HepG2 (cell line): ENCODE data around the gene HOXC9. TPM values are rescaled to one million over a fixed set of nuclear protein-coding genes. Genes with fewer than 3 reads are reported as not detected.
A peak's percentile ranks its signal among the peaks of the same experiment; 100 is the strongest.

ENCODE experiments used
- ATAC-seq: fragments of 200-7000 bp; cut with Tn5 transposase; 3 replicates; pipeline ENCODE4 v1.9.1; 2020; ENCODE audit warnings: mild to moderate bottlenecking, moderate library complexity
- BruUV-seq: library from RNA; stranded (reverse); fragments of 400-500 nt; replicated peaks from 2 replicates; lab custom pipeline; 2021; lab: Mats Ljungman, UMichigan
- CTCF ChIA-PET: fragments of 300-600 bp; formaldehyde crosslinking; extraction: SDS; loops from one replicate; lab custom pipeline; 2021; ENCODE audit warnings: low total read pairs, inconsistent platforms, low intra/inter-chr PET ratio; lab: Yijun Ruan, JAX
- POLR2A ChIA-PET: fragments of 350-600 bp; sonication (Branson Sonifier 250); formaldehyde crosslinking; loops from one replicate; lab custom pipeline; 2020; ENCODE audit warnings: antibody characterized with exemption, inconsistent platforms; lab: Yijun Ruan, JAX
- DNase-seq: peaks from one replicate; pipeline ENCODE4 v3.0.0-alpha.2; 2015; ENCODE audit warnings: low spot score
- FAIRE-seq: peaks from 3 replicates; lab custom pipeline; 2011; peaks lifted over from hg19 to GRCh38; lab: Jason Lieb, UNC
- H2AFZ ChIP-seq: one replicate; pipeline ENCODE4 v1.6.1; 2011; ENCODE audit warnings: low read length, inconsistent platforms
- H3K27ac ChIP-seq: fragments of 300-600 bp; 3 replicates; pipeline ENCODE4 v1.8.0; 2011; ENCODE audit warnings: mixed run types, mild to moderate bottlenecking, mixed read lengths, low read length, inconsistent platforms; ENCODE audit not compliant: insufficient read depth; ENCODE audit errors: extremely low read length
- H3K27me3 ChIP-seq, 2 experiments: fragments of 200-600 bp in 1 of 2; 2 replicates in 1 of 2; 3 replicates in 1 of 2; pipeline versions ENCODE4 v1.6.0 to v1.8.0; 2011; ENCODE audit warnings: low read length in 2 of 2, mild to moderate bottlenecking in 2 of 2, moderate library complexity in 2 of 2, inconsistent platforms in 1 of 2; ENCODE audit not compliant: insufficient read depth in 2 of 2, control insufficient read depth in 1 of 2
- H3K36me3 ChIP-seq, 2 experiments: fragments of 200-600 bp in 1 of 2; replicated peaks in 1 of 2; 2 replicates in 1 of 2; 3 replicates in 1 of 2; pipeline versions ENCODE4 v1.5.1 to v1.8.0; 2011; ENCODE audit warnings: low read length in 2 of 2, inconsistent platforms in 1 of 2; ENCODE audit not compliant: insufficient read depth in 2 of 2, control insufficient read depth in 1 of 2
- H3K4me1 ChIP-seq: 2 replicates; pipeline ENCODE4 v1.5.1; 2012; ENCODE audit warnings: low read length, inconsistent platforms; ENCODE audit not compliant: insufficient read depth
- H3K4me2 ChIP-seq: 2 replicates; pipeline ENCODE4 v1.6.0; 2011; ENCODE audit warnings: low read depth, low read length, inconsistent platforms
- H3K4me3 ChIP-seq, 3 experiments: fragments of 200-600 bp in 1 of 3; sonication (generic), shearing (Covaris generic) in 1 of 3; replicated peaks in 1 of 3; 2 replicates each; pipeline ENCODE4 v1.5.1; 2011 to 2016; ENCODE audit warnings: low read length in 3 of 3, inconsistent platforms in 2 of 3, low read depth in 2 of 3, mild to moderate bottlenecking in 2 of 3, control low read depth in 1 of 3, mixed read lengths in 1 of 3; ENCODE audit not compliant: insufficient read depth in 1 of 3
- H3K79me2 ChIP-seq: one replicate; pipeline ENCODE4 v1.6.1; 2011; ENCODE audit warnings: low read length, inconsistent platforms; ENCODE audit not compliant: insufficient read depth
- H3K9ac ChIP-seq: 2 replicates; pipeline ENCODE4 v1.6.0; 2011; ENCODE audit warnings: mild to moderate bottlenecking, low read depth, low read length, inconsistent platforms; ENCODE audit not compliant: insufficient read depth
- H3K9me3 ChIP-seq: 2 replicates; pipeline ENCODE4 v1.5.1; 2012; ENCODE audit warnings: mild to moderate bottlenecking, low read length
- H4K20me1 ChIP-seq: 2 replicates; pipeline ENCODE4 v1.6.0; 2011; ENCODE audit warnings: inconsistent platforms, mild to moderate bottlenecking, low read length, moderate library complexity; ENCODE audit not compliant: insufficient read depth
- ATM ChIP-seq: fragments of 450-650 bp; IDR thresholded peaks from 2 replicates; pipeline ENCODE4 v1.7.1; 2017; ENCODE audit warnings: mild to moderate bottlenecking, borderline replicate concordance
- CEBPB ChIP-seq: IDR thresholded peaks from 2 replicates; pipeline ENCODE4 v1.6.1; 2011; ENCODE audit warnings: low read depth, low read length, improper control_type of control experiment, borderline replicate concordance
- MTF2 ChIP-seq: sonication (generic); formaldehyde crosslinking; IDR thresholded peaks from 2 replicates; pipeline ENCODE4 v1.5.0; 2020; ENCODE audit warnings: missing genetic modification reagents, borderline replicate concordance
- PHF5A ChIP-seq: IDR thresholded peaks from one replicate; pipeline ENCODE4 v1.6.1; 2018; ENCODE audit warnings: low read depth, missing genetic modification reagents; ENCODE audit not compliant: unreplicated experiment
- RBM22 ChIP-seq: fragments of 200-400 bp; formaldehyde crosslinking; optimal IDR thresholded peaks from 2 replicates; pipeline ENCODE3; 2017; ENCODE audit warnings: mild to moderate bottlenecking, low read length, moderate library complexity
- RFX5 ChIP-seq: IDR thresholded peaks from 2 replicates; pipeline ENCODE4 v1.6.1; 2011; ENCODE audit warnings: low read depth, low read length, improper control_type of control experiment
- ZNF772 ChIP-seq: sonication (generic); formaldehyde crosslinking; IDR thresholded peaks from 2 replicates; pipeline ENCODE4 v1.5.0; 2020; ENCODE audit warnings: mild to moderate bottlenecking, missing genetic modification reagents
- WGBS: methylation state at CpG from one replicate; pipeline ENCODE4 v1.1.6; 2017; ENCODE audit warnings: low lambda C conversion rate; 5-methylcytosine and 5-hydroxymethylcytosine counted together
- in situ Hi-C: cut with HindIII; loops from 2 replicates; pipeline ENCODE4 v1.10.0; 2017; ENCODE audit warnings: low pct_unique_long_range_greater_than_20kb; ENCODE audit not compliant: extremely low pct_ligation_motif_present
- intact Hi-C: fragments of 100-400 bp; cut with micrococcal nuclease; formaldehyde crosslinking; loops from one replicate; pipeline ENCODE4 v1.10.0; 2022; ENCODE audit not compliant: unreplicated experiment
- polyA plus RNA-seq, 8 experiments: library from polyadenylated mRNA; depleted of rRNA in 3 of 8; stranded (reverse) in 7 of 8; unstranded in 1 of 8; fragments of >200 nt; fragmentation: Illumina TruSeq in 4 of 8; extraction: Trizol in 4 of 8; gene quantifications; 2 replicates each; pipeline versions ENCODE4 v1.2.1 to v1.2.3, GENCODE V29; 2011 to 2016; ENCODE audit warnings: low read depth in 4 of 8, missing spikeins in 1 of 8, mixed read lengths in 1 of 8; ENCODE audit not compliant: insufficient read depth in 1 of 8
- total RNA-seq, 5 experiments: library from RNA; depleted of rRNA; stranded (reverse); fragments of >200 nt; fragmentation: Illumina TruSeq; extraction: Trizol; gene quantifications; 2 replicates each; pipeline ENCODE4 v1.2.3, GENCODE V29; 2016; ENCODE audit warnings: low read depth in 1 of 5
- TF ChIP-seq, protein P1 (sequence below): sonication (generic); formaldehyde crosslinking; IDR thresholded peaks from 2 replicates; pipeline ENCODE4 v1.5.0; 2020; ENCODE audit warnings: mild to moderate bottlenecking, missing genetic modification reagents, borderline replicate concordance
- TF ChIP-seq, protein P2 (sequence below): IDR thresholded peaks from 2 replicates; pipeline ENCODE4 v1.6.1; 2012; ENCODE audit warnings: inconsistent platforms
- TF ChIP-seq, protein P3 (sequence below): IDR thresholded peaks from 2 replicates; pipeline ENCODE4 v1.6.1; 2016
- TF ChIP-seq, protein P4 (sequence below): IDR thresholded peaks from 2 replicates; pipeline ENCODE4 v1.6.1; 2016
- TF ChIP-seq, protein P5 (sequence below), 2 experiments: sonication (generic) in 1 of 2; formaldehyde crosslinking in 1 of 2; IDR thresholded peaks; 2 replicates each; pipeline versions ENCODE4 v1.4.0 to v1.6.1; 2018 to 2020; ENCODE audit warnings: missing genetic modification reagents in 2 of 2, borderline replicate concordance in 1 of 2, low read depth in 1 of 2, mild to moderate bottlenecking in 1 of 2, missing biosample characterization in 1 of 2

HOXC9 gene
- total and polyA plus RNA-seq, 2 of the 13 experiments (the other 11 are each of a cell fraction or from before 2014, with no cell fraction given), result 0.11 to 1.1 TPM

DNA sequence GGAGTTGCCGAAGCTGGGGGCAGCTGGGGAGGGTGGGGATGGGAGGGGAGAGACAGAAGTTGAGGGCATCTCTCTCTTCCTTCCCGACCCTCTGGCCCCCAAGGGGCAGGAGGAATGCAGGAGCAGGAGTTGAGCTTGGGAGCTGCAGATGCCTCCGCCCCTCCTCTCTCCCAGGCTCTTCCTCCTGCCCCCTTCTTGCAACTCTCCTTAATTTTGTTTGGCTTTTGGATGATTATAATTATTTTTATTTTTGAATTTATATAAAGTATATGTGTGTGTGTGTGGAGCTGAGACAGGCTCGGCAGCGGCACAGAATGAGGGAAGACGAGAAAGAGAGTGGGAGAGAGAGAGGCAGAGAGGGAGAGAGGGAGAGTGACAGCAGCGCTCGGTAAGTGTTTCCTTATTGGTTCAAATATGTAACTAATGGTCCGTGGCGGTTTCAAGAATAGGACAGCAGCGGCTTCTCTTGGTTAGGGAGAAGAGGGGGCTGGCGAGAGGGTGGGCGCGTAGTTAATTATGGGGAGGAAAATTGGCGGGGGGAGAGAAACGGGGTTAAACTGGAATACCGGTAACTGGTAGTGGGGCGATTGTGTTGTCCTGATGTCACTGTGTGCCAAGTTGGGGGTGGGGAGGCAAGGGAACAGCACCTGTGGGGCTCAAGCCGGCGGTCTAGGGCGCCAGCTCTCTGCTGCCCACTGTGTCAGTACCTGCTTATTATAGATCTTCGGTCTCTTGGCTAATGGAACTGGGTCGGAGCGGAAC lies 17.2 kb downstream of the HOXC9 start (continued):
- TF ChIP-seq, protein P1, sequence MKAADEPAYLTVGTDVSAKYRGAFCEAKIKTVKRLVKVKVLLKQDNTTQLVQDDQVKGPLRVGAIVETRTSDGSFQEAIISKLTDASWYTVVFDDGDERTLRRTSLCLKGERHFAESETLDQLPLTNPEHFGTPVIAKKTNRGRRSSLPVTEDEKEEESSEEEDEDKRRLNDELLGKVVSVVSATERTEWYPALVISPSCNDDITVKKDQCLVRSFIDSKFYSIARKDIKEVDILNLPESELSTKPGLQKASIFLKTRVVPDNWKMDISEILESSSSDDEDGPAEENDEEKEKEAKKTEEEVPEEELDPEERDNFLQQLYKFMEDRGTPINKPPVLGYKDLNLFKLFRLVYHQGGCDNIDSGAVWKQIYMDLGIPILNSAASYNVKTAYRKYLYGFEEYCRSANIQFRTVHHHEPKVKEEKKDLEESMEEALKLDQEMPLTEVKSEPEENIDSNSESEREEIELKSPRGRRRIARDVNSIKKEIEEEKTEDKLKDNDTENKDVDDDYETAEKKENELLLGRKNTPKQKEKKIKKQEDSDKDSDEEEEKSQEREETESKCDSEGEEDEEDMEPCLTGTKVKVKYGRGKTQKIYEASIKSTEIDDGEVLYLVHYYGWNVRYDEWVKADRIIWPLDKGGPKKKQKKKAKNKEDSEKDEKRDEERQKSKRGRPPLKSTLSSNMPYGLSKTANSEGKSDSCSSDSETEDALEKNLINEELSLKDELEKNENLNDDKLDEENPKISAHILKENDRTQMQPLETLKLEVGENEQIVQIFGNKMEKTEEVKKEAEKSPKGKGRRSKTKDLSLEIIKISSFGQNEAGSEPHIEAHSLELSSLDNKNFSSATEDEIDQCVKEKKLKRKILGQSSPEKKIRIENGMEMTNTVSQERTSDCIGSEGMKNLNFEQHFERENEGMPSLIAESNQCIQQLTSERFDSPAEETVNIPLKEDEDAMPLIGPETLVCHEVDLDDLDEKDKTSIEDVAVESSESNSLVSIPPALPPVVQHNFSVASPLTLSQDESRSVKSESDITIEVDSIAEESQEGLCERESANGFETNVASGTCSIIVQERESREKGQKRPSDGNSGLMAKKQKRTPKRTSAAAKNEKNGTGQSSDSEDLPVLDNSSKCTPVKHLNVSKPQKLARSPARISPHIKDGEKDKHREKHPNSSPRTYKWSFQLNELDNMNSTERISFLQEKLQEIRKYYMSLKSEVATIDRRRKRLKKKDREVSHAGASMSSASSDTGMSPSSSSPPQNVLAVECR, result 0 out of 2 replicates have a peak, but pooled peaks have one; percentile 24
- TF ChIP-seq, protein P2, sequence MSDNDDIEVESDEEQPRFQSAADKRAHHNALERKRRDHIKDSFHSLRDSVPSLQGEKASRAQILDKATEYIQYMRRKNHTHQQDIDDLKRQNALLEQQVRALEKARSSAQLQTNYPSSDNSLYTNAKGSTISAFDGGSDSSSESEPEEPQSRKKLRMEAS, result no peak
- no peak for TF ChIP-seq ATM
- no peak for TF ChIP-seq RFX5

DNA sequence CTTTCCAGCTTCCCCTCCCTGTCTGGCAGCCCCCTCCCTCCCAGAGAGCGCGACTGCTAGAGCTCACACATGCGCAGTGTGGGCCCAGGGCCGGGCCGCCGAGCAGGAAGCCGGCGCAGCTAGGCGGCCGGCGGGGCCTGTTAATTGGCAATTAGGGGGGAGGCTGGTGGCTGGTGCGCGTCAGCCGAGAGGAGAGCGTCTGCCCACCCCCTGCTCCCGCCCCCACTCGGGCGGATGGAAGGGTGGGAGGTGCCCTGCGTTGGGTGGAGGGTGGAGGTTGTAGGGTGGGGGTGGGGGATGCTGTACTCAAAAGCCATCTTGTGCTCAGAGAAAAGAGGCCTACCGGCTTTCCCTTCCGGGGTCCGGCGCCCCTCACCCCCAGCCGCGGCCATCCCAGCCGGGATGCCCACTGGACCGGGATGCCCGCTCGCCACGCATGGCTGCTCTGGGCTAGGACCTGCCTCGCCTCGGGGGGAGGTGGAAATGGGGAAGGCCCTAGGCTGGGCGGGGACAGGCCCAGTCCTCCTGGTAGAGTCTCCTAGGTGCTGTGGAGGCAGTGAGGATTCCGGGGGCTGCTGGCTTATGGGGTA lies 18.0 kb downstream of the HOXC9 start:
- H3K4me3 ChIP-seq, result peak overlapping the region; percentile 49 to 69 (median 60); a peak in 5 of 6 replicates
- ChIA-PET CTCF (no interaction called here), POLR2A (interaction anchor here (0.8 kb wide), 1 partner anchor 9 kb away, joined by 3 read pairs; the partner anchor contains the start of gene HOXC8)
- peak overlapping the region; percentile 63 for H2AFZ ChIP-seq
- no peaks in the 10 kb centered on the region for H4K20me1 ChIP-seq
- no peak for FAIRE-seq
- WGBS, result 47% methylated on average over 17 of the region's 34 CpGs
- intact Hi-C loops, result no loop called here
- H3K79me2 ChIP-seq, result no peaks in the 10 kb centered on the region
- DNase-seq, result no peak
- no peak overlapping the region for H3K9ac ChIP-seq
- peaks cover 5% of the 10 kb centered on the region; the same call in 1 of the 2 replicates for H3K4me1 ChIP-seq
- H3K36me3 ChIP-seq, result no peaks in the 10 kb centered on the region
- H3K27me3 ChIP-seq, result peaks cover 7 to 58% of the 10 kb centered on the region in 2 experiments
- in situ Hi-C loops, result loop anchor here (10.0 kb wide), 1 partner anchor 347 kb away; the partner anchor contains the start of gene GPR84
- H3K4me2 ChIP-seq, result peak overlapping the region; percentile 81
- BruUV-seq, result no TSS peak
- H3K9me3 ChIP-seq, result no peaks in the 10 kb centered on the region
- H3K27ac ChIP-seq, result no peak overlapping the region
- ATAC-seq, result peak; percentile 85
- TF ChIP-seq RBM22, result no peak
- TF ChIP-seq CEBPB, result no peak
- TF ChIP-seq, protein P3, sequence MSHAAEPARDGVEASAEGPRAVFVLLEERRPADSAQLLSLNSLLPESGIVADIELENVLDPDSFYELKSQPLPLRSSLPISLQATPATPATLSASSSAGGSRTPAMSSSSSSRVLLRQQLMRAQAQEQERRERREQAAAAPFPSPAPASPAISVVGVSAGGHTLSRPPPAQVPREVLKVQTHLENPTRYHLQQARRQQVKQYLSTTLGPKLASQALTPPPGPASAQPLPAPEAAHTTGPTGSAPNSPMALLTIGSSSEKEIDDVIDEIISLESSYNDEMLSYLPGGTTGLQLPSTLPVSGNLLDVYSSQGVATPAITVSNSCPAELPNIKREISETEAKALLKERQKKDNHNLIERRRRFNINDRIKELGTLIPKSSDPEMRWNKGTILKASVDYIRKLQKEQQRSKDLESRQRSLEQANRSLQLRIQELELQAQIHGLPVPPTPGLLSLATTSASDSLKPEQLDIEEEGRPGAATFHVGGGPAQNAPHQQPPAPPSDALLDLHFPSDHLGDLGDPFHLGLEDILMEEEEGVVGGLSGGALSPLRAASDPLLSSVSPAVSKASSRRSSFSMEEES (CRISPR knock-in tag), result no peak
- 0 out of 2 replicates have a peak, but pooled peaks have one; percentile 55 for TF ChIP-seq MTF2 (CRISPR knock-in tag)
- no peak for TF ChIP-seq PHF5A (CRISPR knock-in tag)
- TF ChIP-seq, protein P4, sequence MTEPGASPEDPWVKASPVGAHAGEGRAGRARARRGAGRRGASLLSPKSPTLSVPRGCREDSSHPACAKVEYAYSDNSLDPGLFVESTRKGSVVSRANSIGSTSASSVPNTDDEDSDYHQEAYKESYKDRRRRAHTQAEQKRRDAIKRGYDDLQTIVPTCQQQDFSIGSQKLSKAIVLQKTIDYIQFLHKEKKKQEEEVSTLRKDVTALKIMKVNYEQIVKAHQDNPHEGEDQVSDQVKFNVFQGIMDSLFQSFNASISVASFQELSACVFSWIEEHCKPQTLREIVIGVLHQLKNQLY (CRISPR knock-in tag), result no peak
- TF ChIP-seq, protein P5, sequence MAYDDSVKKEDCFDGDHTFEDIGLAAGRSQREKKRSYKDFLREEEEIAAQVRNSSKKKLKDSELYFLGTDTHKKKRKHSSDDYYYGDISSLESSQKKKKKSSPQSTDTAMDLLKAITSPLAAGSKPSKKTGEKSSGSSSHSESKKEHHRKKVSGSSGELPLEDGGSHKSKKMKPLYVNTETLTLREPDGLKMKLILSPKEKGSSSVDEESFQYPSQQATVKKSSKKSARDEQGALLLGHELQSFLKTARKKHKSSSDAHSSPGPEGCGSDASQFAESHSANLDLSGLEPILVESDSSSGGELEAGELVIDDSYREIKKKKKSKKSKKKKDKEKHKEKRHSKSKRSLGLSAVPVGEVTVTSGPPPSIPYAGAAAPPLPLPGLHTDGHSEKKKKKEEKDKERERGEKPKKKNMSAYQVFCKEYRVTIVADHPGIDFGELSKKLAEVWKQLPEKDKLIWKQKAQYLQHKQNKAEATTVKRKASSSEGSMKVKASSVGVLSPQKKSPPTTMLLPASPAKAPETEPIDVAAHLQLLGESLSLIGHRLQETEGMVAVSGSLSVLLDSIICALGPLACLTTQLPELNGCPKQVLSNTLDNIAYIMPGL (CRISPR knock-in tag; IDR thresholded peaks at IDR 0.05; ENCODE audit: borderline replicate concordance in 1 of 2, low read depth in 1 of 2), result peak in 1 of 2 experiments; percentile 48; a peak in 1 of 4 replicates
- 0 out of 2 replicates have a peak, but pooled peaks have one; percentile 23 for TF ChIP-seq ZNF772
